Osteocyte (in vitro differentiated cells): ENCODE results near the gene ALDH3A1. TPM values are rescaled to one million over a fixed set of nuclear protein-coding genes. Genes with fewer than 3 reads are reported as not detected.

ENCODE experiments used
- DNase-seq: peaks from one replicate; pipeline ENCODE4 v3.0.0; 2021; ENCODE audit warnings: mixed read lengths; ENCODE audit not compliant: unreplicated experiment; ENCODE audit errors: extremely low spot score
- H3K27ac Mint-ChIP-seq: one replicate; pipeline ENCODE4 v1.8.0; 2021; ENCODE audit warnings: mild to moderate bottlenecking, mixed read lengths; ENCODE audit not compliant: unreplicated experiment
- H3K27me3 Mint-ChIP-seq: one replicate; pipeline ENCODE4 v1.8.0; 2021; ENCODE audit warnings: mixed read lengths; ENCODE audit not compliant: unreplicated experiment
- H3K36me3 Mint-ChIP-seq: one replicate; pipeline ENCODE4 v1.8.0; 2021; ENCODE audit warnings: mixed read lengths; ENCODE audit not compliant: unreplicated experiment
- H3K4me1 Mint-ChIP-seq: one replicate; pipeline ENCODE4 v1.8.0; 2021; ENCODE audit warnings: mixed read lengths; ENCODE audit not compliant: unreplicated experiment
- H3K4me3 Mint-ChIP-seq: one replicate; pipeline ENCODE4 v1.8.0; 2021; ENCODE audit warnings: mild to moderate bottlenecking, moderate library complexity, mixed read lengths; ENCODE audit not compliant: unreplicated experiment
- H3K9me3 Mint-ChIP-seq: one replicate; pipeline ENCODE4 v1.8.0; 2021; ENCODE audit warnings: mixed read lengths; ENCODE audit not compliant: unreplicated experiment
- CTCF ChIP-seq: fragments of 200-600 bp; sonication (generic); IDR thresholded peaks from 2 replicates; pipeline ENCODE4 v1.5.0; 2021; ENCODE audit warnings: antibody characterized with exemption, mild to moderate bottlenecking, moderate library complexity
- total RNA-seq: library from RNA; stranded (reverse); gene quantifications from 2 replicates; pipeline ENCODE4 v1.2.1, GENCODE V29; 2021

Gene ALDH3A1
- total RNA-seq, 1 donor from 2014 or later: 1.6 TPM

GRCh38 chr17:19770985-19771735 lies 23.1 kb upstream of the ALDH3A1 start:
- peaks cover 30% of the 10 kb centered on the region for H3K36me3 Mint-ChIP-seq
- H3K27me3 Mint-ChIP-seq: no peaks in the 10 kb centered on the region
- H3K4me1 Mint-ChIP-seq: peaks cover 2% of the 10 kb centered on the region
- H3K27ac Mint-ChIP-seq: no peak overlapping the region
- DNase-seq: peak; percentile 49
- no peaks in the 10 kb centered on the region for H3K9me3 Mint-ChIP-seq
- TF ChIP-seq CTCF: no peak
- no peak overlapping the region for H3K4me3 Mint-ChIP-seq

- H3K4me1 Mint-ChIP-seq: peaks cover 2% of the 10 kb centered on the region
- no peak overlapping the region for H3K4me3 Mint-ChIP-seq
- no peak for TF ChIP-seq CTCF
- H3K27ac Mint-ChIP-seq: no peak overlapping the region
- H3K27me3 Mint-ChIP-seq: no peaks in the 10 kb centered on the region
- no peaks in the 10 kb centered on the region for H3K9me3 Mint-ChIP-seq
- peaks cover 19% of the 10 kb centered on the region for H3K36me3 Mint-ChIP-seq
- peak; percentile 49 for DNase-seq
Measured at GRCh38 chr17:19769946-19770652, 22.0 kb upstream of the ALDH3A1 start.

GRCh38 chr17:19768046-19768782 lies 20.1 kb upstream of the ALDH3A1 start:
- no peaks in the 10 kb centered on the region for H3K9me3 Mint-ChIP-seq
- H3K4me1 Mint-ChIP-seq: peaks cover 2% of the 10 kb centered on the region
- H3K27ac Mint-ChIP-seq: no peak overlapping the region
- no peak for TF ChIP-seq CTCF
- peaks cover 8% of the 10 kb centered on the region for H3K36me3 Mint-ChIP-seq
- no peaks in the 10 kb centered on the region for H3K27me3 Mint-ChIP-seq
- no peak overlapping the region for H3K4me3 Mint-ChIP-seq
- peak; percentile 65 for DNase-seq

- Mint-ChIP-seq H3K4me1 (peaks cover 2% of the 10 kb centered on the region), H3K36me3 (peaks cover 5% of the 10 kb centered on the region), H3K4me3 (no peak overlapping the region), H3K27me3 (no peaks in the 10 kb centered on the region), H3K9me3 (no peaks in the 10 kb centered on the region), H3K27ac (no peak overlapping the region)
- DNase-seq: peak; percentile 94
- TF ChIP-seq CTCF: peak; percentile 99
Measured at GRCh38 chr17:19766421-19767270, 18.5 kb upstream of the ALDH3A1 start.
